ENCODE data around the gene FAM163A.
"Not testable (repeated sequence)": the region's sequence is repeated elsewhere in the genome, so short reads cannot be mapped to it uniquely, and the experiment has no call there.

Gene FAM163A

DNA sequence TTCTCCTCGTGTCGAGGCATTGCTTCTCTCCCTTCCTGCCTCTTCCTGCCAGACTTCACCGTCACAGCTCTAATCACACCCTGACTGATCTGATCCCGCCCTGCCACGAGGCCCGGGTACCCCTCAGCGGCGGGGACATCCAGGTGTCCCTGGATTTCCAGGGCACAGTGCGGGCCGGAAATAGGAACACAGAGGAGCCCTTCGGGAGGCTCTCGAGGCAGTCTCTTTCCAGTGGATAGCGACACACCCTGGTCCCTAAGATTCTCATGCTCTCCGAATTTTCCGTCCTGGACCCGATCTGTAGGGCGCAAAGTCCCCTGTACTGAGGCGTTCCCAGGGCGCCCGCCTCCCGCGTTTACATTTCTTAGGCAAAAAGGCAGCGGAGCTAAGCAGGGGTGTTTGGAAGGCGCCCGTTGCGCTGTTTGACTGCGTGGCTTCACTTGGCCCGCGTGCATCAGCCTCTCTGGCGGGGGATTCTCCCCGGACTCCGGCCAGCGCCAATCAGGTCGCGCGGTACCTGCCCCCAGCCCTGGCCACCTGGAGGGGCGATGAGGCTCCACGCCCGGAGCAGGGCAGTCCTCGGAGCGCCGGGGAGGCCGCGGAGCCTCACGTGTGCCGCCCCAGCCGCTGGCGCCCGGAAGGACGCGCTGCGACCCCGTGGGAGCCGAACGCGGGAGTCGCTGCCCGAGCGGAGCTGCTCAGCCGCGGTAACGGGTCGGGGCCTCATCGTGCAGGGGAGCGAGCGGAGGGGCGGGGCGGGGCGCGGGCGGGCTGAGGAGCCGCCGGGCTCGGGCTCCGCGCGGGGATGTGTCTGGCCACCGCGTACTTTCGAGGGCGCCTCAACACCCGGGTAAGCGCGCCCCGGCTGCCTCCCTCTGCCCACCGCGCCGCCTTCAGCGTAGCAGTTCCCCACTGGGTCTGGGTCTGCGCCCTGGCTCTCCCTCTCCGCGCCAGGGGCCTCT lies at the start of gene FAM163A:
Gene FAM163A (plus strand): TSS at position 575 of the 962 bp plus-strand sequence. CDS start 69,807 bp downstream, outside the sequence.
- no peak for DNase-seq

DNA sequence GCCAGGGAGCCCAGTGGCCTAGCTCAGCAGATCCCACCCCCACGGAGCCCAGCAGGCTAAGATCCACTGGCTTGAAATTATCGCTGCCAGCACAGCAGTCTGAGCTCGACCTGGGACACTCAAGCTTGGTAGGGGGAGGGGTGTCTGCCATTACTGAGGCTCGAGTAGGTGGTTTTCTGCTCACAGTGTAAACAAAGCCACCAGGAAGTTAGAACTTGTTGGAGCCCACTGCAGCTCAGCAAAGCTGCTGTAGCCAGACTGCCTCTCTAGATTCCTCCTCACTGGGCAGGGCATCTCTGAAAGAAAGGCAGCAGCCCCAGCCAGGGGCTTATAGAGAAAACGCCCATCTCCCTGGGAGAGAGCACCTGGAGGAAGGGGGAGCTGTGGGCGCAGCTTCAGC lies 48.6 kb upstream of the FAM163A start:
- DNase-seq: not testable (repeated sequence)

GRCh38 chr1:179702946-179703539 lies 40.0 kb upstream of the FAM163A start:
- no peak for DNase-seq

- DNase-seq: peak in 4 of 14 donors; percentile 1 to 23 (median 21)
These were observed 36.7 kb upstream of the FAM163A start for GRCh38 chr1:179706339-179706941.

DNA sequence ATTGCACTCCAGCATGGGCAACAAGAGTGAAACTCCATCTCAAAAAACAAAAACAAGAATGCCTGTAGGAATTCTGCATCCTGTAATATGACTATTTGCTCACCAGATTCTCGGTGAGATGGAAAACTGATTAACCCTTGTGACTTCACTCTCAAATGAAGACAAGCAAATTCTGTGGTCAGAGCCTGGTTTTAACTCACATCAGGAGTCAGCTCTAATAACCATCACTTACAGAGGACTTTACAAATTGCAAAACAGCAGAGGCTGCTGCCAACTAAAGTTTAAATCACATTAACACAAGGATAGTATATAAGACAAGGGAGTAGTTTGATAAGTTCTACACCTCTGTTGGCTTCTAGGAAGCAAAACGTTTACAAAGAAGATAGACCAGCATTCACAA lies 35.7 kb upstream of the FAM163A start:
- DNase-seq: no peak

GRCh38 chr1:179708434-179709195 lies 34.5 kb upstream of the FAM163A start:
- no peak for DNase-seq

- no peak for DNase-seq
These were observed 33.2 kb upstream of the FAM163A start for GRCh38 chr1:179709841-179710329.

DNA sequence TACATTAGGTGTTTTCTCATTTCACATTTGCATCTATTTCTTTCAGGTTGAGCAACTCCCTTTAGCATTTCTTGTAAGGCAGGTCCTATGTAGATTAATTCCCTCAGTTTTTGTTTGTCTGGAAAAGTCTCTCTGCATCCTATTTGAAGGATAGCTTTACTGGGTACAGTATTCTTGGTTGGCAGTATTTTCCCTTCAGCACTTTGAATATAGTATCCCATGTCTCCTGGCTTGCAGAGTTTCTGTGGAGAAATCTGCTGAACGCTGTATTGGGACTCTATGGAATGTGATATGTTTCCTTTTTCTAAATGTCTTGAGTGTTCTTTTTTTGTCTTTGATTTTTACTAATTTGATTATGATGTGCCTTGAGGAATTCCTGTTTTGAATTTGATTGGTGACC lies 28.9 kb upstream of the FAM163A start:
- no peak for DNase-seq

DNA sequence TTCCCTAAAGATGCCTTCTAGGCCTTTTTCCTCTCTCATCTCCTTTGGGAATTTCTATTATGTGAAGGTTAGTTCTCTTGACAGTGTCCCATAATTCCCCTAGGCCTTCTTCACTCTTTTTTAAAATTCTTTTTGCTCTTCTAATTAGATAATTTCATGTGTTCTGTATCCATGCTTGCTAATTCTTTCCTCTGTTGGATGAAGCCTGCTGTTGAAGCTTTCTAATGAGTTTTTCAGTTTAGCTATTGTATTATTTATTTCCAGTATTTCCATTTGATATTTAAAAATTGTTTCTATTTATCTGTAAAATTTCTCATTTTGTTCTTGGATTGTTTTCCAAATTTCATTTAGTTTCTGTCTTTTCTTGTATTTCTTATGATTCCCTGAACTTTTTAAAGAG lies 28.5 kb upstream of the FAM163A start:
- DNase-seq: no peak

DNA sequence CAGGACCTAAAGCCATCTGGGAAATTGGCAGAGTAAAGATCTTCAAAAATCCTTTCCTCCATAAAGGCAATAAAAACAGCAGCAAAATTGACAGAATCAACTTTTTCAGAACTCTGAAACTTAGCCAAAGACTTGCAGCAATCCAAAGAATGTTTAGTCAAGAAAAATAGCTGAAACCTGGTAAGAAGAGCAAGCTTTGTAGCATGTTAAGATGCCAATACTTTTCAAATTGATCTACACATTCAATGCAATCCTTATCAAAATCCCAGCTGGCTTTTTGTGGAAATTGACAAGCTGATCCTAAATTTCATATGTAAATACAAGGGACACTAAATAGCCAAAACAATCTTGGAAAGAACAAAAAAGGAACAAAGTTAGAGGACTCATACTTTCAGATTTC lies 23.8 kb upstream of the FAM163A start:
- DNase-seq: no peak

DNA sequence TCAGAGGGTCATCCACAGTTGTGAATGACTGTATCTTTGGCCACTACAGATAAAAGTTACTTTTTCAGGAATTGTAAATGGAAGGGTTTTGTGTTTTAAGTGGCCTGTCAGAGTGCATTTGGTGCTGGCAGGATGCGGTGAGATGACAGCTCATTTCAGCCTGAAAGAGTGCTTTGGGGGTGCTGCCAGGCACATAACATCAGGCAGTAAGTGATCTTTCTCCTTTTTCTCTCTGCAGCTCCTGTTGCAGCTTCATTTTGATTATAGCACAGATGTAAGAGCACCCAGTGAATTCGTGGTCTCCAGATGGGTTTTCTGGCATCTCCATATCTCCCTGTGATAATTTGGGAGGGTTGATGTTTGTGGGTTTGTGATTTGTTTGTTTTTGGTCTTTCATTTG lies 14.8 kb upstream of the FAM163A start:
- DNase-seq: no peak

DNA sequence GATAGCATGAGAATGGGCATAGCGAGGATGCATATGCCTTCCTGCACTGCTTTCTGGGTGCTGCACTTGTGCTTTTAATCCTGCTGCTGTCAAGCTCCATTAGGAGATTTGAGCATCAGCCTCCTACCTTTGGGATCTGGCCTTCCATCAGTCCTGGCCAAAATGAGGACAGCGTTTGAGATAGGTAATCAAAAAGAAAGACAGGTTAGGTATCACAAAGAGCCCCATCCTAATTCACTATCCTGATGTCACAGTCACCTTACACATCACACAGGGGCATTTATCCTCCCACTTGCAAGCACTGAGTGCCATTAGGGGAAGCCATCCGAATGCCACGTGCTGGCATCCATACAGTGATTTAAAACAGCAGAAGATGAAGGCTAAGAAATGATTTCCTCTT lies 13.2 kb upstream of the FAM163A start:
- DNase-seq: no peak

GRCh38 chr1:179731643-179732042 lies 11.4 kb upstream of the FAM163A start:
- no peak for DNase-seq

GRCh38 chr1:179742291-179742690 lies 800 bp upstream of the FAM163A start:
- DNase-seq: no peak

DNA sequence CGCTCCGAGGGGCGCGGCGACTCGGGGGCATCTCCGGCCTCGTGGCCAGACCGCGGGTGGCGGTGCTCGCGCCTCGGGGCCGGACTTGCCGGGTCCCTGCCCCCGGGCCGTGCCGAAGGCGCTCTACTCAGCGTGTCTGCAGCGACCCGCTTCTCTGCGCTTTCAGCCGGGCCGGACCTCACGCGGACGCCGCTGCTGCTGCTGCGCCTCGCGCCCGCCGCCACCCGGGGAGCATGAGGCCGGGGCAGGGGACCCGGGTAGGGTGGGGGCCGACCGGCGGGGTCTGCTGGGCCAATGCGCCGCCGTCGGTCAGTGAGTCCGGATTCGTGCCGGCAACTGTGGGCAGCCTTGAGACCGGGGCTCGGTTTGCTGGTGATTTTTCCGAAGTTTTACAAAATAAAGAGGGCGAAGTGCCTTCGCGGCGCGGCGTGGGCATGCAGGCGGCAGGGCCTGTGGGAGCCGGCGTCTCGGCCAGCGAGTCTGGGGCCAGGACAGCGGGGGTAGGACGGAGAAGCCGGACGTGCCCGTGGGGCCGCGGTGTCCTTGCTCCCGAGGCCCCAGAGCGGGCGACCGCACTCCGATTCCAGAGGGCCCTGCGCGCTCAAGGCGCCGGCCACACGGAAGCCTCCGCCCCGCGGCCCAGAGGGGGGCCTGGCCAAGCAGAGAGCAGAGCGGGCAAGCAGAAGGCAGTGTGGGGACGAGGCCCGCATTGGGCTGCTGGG lies 749 bp downstream of the FAM163A start:
- DNase-seq: no peak

GRCh38 chr1:179744401-179745130 lies 1.5 kb downstream of the FAM163A start:
- DNase-seq: no peak

GRCh38 chr1:179745131-179745611 lies 2.1 kb downstream of the FAM163A start:
- no peak for DNase-seq

DNA sequence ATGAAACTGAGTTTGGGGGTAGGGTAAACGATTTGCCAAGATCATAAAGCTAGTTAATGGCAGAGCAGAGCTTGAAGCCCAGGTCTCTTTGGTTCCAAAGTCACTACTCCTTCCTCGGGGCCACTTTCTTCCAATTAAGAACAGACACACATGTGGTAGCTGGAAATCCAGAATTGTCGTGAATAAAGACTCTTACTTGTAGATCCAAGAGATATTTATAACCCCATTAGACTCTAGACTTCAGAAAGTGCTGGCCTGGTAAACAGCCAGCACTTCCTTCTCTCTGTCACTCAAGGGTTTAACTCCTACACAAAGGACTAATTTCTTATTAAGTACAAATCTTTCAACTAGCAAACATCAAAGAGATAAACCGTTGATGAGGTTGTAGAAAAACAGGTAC lies 2.7 kb downstream of the FAM163A start:
- no peak for DNase-seq

DNA sequence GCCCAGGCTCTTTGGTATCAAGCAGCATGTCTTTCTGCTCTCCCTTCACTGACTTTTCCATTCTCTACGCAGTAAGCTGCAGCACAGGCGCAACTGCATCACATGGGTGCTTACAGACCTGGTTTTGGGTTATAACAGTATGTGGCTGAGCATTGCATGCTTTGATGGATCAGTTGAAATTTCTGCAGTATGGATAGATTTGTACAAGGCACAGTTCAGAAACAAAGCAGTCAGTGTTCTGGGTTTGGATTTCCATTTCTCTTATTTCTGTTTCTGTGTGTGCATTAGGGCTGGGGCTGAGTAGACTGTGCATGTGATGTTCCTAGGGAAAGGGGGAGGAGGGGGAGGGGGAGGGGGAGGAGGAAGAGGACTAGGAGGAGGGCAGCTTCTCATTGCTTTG lies 4.5 kb downstream of the FAM163A start:
- DNase-seq: no peak

- no peak for DNase-seq
These were observed 5.7 kb downstream of the FAM163A start for GRCh38 chr1:179748772-179749171.

DNA sequence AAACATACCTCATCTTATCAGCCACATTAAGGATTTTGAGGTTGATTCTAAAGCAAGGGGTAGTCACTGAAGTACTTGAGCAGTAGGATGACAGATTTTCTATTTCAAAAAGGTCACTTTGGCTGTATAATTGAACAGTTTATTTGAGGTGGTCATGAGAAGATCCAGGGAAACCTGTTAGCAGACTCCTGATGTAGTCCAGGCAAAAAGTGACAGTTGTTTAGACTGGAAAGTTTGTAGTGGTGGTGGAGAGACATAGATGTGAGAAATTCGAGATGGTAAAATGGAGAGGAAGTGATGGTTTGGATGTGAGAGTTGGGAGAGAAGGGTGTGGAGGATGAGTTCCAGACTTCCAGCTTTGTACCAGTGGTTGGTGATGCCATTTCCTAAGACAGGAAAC lies 7.5 kb downstream of the FAM163A start:
- no peak for DNase-seq
